HG02970 (cell line): ENCODE data around the gene CASZ1.

Experiments used
- ATAC-seq: cut with Tn5 transposase; IDR thresholded peaks from one replicate; pipeline ENCODE4 v1.9.1; 2021; ENCODE audit warnings: mild to moderate bottlenecking, moderate library complexity, moderate number of reproducible peaks; ENCODE audit not compliant: unreplicated experiment, low FRiP score

CASZ1 gene

DNA sequence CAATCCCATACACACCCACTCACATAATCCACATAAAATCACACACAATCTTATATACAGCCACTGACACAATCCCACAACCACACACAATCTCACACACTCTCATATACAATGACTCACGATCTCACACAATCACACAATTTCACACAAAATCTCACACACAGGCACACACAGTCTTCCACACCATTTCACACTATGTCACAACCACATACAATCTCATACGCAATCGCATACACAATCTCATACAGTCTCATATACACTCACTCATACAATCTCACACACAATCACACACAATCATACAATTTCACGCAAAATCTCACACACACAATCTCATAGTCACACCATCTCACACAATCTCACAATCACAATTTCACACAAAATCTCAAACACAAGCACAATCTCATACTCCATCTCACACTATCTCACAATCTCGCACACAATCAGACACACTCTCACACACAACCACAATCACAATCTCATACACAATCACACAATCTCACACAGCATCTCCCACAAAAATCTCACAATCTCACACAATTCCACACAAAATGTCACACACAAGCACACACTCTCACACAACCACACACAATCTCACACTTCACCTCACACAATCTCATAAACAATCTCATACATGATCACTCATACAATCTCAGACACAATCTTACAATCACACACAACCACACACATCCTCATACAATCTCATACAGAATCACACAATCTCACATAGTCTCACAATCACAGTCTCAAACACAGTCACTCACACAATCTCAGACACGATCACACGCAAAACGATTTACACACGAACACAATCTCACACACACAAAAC lies 18.5 kb downstream of the CASZ1 start:
- no peak for ATAC-seq

DNA sequence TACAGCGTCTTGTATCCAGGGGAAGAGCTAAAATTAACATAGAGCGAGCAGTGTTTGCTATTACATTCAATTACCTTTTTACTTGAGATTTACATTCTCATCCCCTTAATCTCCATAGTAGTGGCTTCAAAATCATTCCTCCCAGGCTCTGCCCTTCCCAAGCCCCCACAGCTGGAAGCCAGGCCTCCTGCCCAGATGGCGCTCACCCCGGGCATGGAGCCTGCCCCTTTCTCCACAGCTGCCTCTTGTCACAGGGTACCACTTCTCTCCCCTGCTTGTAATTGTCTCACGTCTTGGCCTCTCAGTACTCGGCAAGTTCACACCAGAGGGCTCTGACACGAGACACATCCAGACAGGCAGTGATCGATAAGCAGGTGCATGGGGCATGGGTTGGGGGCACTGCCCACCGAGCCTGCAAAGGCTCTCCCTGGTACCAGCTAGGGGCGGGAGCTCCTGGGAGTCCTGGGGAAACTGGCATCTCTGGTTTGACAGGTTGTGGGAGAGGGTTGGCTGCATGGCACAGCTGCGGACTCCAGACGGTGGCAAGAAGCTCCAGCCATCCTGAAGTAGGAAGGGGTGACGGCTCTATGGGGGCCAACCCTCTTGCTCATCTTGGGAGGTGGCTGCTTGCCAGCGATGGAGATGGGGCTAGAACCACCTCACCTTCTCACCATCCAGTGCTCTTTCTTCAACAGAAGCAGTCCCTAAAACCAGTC lies 20.1 kb downstream of the CASZ1 start:
- no peak for ATAC-seq

DNA sequence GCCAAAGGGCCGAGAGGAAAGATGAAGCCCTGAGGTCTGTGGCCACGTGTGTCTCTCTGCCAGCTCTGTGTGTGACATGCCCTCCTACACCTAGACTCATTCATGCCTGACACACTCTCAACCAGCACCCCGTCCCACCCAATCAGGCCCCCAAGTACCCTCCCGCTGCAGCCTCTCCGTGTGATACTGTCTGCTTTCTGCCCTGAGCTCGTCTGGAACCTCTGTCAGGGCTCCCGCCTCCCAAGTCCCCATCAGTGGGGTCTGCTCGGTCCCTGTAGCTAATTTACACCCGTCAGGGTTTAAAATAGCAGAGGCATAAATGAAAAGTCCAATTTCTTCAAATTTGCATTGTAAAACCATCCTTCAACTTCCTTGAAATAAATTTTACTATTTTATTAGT lies 20.7 kb downstream of the CASZ1 start:
- ATAC-seq, result no peak

DNA sequence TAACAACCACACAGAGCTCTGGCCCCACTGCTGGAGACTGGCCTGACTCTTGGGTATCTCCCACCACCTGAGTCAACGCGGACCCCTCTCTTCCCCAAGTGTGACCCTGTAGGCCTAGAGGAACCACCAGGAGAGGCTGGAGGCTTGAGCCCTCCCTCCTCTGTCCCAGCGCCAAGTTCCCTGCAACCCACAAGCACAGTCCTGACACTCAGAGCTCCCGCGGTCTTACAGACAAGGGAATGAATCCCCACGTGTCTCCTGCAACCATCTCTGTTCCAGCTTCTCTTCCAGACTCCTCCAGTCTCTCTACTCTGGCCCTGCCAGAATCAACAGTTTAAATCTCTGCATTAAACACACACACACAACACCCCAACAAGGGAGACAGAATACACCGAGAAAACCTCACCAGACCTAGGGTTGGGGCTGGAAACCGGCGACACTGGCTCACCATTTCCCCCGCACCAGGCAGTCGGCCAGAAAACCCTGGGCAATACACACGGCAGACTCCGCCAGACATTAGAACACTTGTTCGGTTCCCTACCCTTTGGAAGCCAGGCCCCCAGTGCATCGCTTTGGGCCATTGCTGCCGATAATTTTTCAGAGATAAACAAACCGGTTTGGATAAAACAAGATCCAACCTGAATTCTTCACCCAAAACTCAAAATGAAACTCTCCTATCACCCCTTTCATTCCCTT lies 21.7 kb downstream of the CASZ1 start:
- no peak for ATAC-seq

- ATAC-seq, result no peak
These were observed 22.4 kb downstream of the CASZ1 start for GRCh38 chr1:10773851-10774614.

GRCh38 chr1:10773376-10773775 lies 23.1 kb downstream of the CASZ1 start:
- ATAC-seq, result no peak

GRCh38 chr1:10772711-10773110 lies 23.7 kb downstream of the CASZ1 start:
- no peak for ATAC-seq

GRCh38 chr1:10771789-10772188 lies 24.7 kb downstream of the CASZ1 start:
- ATAC-seq, result no peak

GRCh38 chr1:10768552-10768951 lies 27.9 kb downstream of the CASZ1 start:
- ATAC-seq, result no peak

DNA sequence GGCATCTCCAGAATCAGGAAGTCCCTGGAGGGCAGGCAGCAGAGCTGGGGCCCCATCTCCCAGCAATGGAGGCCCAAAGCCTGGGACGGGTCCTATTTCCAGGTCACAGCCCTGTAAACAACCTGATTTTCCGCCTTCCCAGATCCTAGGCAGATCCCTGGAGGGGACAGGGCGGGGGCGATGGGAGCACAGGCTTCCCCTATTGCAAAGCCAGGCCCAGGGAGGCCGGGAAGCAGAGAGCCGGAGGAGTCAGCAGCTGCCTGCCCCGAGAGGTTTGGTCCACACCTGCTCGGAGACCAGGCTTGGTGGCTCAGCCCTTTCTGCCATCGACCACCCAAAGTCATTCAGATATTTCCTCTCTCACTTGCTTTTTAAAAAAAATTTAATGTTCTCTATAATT lies 29.2 kb downstream of the CASZ1 start:
- ATAC-seq, result no peak

DNA sequence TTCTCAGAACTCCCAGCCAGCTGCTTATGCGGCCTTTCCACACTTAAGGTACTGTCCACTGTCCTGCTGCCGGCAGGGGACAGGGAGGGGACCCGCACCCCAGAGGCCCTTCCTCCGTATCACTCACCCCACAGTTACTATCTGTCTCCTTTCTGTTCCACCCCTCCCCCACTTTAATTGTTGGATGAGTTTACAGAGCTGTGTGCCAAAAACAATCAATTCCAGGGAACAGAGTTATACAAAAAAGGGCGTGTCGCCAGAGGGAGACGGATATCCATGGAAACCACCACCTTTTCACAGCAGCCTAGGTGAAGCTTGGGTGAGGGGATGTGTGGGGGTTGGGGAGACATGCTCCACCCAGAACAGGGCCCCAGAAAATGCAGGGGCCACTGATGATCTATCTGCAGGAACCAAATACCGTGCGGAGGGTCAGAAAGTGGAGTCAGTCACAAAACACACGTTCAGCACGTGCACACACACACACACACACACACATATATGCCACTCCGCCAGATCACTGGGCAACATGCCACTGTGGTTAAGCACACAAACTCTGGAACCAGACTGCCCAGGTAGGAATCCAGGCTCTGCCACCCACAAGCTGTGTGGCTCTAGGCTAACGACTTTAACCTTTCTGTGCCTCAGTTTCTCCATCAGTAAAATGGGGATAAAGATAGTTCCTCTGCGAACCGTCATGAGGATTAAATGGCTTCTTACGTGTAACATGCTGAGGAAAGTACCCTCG lies 30.5 kb downstream of the CASZ1 start:
- ATAC-seq, result no peak

DNA sequence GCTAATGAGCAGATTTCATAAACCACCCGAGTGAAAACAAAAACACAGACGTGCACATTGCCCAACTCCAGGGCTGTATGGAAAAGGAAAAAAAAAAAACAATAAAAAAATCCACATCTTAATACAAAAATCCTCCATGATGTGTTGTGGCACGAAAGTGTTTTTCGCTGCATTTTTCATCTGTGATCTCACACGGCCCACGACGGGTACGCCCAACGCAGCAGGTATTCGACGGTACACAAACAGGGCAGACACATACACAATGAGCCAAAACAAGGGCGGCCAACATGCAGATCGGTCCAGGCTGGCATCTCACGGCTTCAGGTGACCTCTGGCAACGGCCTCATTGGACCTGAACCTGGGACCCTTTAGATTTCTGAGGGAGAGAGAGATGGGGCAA lies 31.1 kb downstream of the CASZ1 start:
- no peak for ATAC-seq

- no peak for ATAC-seq
These were observed 32.1 kb downstream of the CASZ1 start for GRCh38 chr1:10764296-10764798.

DNA sequence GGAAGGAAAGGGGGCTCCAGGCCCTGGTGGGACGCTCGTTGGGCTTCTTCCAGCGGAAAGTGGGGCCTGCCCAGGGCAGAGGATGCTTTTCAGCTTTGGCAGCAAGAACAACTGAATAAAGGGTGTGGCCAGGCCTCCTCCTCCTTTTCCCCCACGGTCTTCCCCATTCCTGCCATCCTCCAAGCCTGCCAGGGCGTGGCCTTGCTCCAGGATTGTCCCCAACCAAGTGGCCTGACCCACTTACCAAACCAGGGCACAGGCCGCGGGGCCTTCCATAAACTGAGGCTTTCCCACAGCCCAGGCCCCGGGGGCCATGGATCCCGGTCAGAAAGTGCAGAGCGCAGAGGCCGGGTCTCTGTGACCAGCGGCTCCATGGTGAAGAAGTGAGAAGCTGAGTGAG lies 33.6 kb downstream of the CASZ1 start:
- ATAC-seq, result no peak

DNA sequence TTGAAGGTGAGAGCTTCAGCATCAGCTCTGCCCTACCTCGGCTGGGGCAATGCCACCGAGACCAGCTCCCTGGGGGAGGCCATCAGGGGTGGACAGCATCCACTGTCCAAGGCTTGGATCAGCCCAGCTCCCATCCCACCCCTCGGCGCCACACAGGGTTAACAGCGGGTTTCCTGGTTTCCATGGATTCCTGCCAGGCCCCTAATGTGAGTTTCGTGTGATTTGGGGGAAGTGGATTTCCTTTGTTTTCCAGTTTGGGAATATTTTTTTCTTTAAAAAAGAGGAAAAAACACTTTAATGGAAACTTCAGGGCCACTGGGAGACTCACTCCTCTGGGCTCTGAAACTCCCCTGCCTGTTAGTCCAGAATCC lies 34.3 kb downstream of the CASZ1 start:
- no peak for ATAC-seq

DNA sequence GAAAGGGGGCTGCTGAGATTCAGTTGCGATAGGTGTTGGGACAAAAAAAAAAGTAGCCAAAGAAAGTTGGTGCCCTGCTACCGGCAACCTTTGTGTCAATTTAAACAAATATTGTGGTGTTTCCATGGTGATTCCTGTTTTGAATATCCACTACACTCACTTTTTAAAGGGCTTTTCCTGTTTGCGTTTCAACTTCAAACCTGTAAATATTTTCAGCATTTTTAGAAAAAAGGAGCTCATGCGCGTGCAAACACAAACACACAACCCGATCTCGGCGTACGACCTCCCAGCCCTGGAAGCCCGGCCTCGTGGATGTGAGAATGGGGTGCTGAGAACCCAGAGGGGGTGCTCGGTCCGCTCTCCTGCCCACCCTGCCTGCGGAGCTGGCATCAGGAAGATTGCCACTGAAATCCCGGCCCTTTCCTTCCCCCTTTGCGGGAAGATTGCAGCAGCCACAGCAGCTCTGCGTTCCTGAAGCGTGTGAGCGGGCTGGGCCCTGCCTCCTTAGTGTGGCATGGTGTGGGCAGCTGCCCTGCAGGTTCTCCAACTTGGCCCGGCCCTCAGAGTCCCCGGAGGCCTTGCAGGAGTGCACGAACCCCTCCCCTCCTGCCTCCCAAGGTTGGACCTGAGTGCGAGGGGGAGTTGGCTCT lies 34.8 kb downstream of the CASZ1 start:
- ATAC-seq, result no peak

DNA sequence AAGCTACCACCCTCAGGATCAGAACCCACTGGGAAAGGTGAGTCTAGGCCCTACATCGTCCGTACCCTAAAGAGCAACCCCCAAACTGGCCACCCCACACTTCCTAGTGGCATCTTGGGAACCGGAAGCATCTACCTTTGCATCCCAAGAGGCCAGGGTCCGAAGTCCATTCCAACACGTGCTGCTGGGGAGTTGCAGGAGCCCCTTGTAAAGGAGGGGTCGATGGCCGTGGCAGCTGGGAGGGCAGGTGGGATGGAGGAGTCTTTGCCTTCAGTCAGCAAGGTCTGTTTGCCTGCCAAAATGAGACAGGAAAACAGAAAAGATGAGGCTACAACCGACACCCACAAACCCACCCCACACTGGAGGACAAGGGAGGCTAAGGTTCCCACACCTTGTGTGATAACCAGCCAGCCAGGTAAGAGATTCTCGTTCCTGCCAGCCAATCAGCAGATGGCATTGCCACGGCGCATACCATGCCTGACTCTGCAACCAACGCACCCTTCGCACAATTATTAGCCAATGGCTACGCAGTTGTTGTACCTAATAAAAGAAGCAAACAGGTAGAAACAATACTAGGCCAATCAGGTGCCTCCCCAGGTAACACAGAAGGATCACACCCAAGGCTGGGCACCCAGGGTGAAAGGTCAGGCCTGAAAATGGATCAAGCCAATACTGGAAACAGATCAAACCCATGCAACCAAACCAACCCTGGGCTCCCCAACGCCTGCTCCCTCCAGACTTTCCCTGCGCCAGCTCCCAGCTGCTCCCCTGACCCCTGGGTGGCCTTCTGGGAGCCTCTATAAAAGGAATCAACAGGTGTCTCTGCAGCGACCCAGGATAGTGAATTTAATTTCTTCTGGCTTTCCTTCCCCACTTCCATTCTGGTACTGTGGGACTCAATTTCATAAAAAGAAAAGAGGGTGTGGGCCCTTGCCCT lies 35.6 kb downstream of the CASZ1 start:
- no peak for ATAC-seq
